ENCODE measurements around the gene HAAO. TPM values are rescaled to one million over a fixed set of nuclear protein-coding genes. Genes with fewer than 3 reads are reported as not detected.

Gene HAAO
- total RNA-seq (2022; extraction: Qiagen RNA extraction): not detected in 5 replicates

DNA sequence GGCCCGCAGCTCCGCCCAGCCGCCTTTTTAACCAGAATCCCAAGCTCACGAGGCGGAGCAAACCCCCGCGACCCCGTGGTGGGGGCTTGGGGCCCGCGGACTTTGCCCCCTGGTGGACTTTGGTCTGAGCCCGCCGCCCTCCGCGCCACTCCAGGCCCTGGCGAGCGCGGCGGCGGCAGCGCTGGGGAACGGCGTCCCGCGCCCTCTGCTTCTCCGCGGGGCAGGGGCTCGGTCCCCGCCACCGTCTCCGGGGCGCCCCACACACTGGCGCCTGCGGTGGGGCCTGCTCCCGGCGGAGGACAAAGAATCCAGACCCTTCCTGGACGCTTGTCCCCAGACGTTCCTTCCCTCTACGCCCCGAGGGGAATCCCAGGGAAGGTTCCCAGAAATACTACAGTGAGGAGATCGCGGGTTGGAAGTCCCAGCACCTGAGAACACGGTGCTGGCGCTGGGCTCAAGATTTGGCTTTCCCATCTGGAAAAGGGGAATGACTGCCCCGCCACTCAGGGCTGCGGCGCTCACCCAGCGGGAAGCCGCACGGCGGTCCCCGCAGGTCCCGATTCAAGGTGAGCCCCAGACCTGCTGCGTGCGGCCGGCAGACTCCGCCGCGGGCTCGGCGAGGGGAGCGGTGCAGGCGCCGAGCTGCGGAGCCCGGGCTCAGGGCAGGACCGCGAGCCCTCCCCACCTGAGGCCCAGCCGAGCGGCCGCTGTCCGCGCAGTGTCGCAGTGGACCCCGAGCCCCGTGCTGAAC lies at the start of gene HAAO:
Gene HAAO, minus strand, starts transcription at position 1 of the 751 bp plus-strand sequence. CDS start 47 bp downstream, outside the sequence.

DNA sequence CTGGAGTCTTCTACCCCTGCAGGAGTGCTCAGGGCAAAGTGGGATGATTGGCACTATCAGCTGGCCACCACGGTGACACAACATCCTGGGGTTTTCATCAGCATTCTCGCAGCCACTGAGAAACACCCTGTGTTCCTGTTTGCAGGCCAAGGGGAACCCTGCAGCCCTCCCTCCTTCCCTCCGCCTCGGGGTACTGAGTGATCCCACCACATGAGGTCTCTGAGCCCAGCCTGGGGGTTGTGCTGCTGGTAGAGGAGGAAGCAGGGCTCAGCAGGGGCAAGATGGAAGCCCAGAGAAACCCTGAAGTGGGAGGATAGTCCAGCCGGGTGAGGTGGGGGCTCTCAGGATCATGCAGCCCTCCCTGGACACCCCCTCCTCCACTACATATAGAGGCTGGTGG lies 28.3 kb downstream of the HAAO start, which contains the start of gene OXER1:
Gene OXER1, minus strand, starts transcription at position 40 of the 400 bp plus-strand sequence. CDS start 73 bp downstream, outside the sequence.

Other genes starting within 250 kb of the HAAO start
- 25.1 to 35.3 TPM (median 29.2 TPM) in 5 replicates for gene MTA3, start 224.0 kb downstream of the HAAO start, total RNA-seq (2022; extraction: Qiagen RNA extraction)
- not detected in 5 replicates for gene OXER1, start 28.4 kb downstream of the HAAO start, total RNA-seq (2022; extraction: Qiagen RNA extraction)

Measured in A549 treated with AZD2906 at 1 μM for 4 hours (cell line).